Stimulated activated CD8-positive, alpha-beta memory T cell treated with anti-CD3 and anti-CD28 coated beads, Interleukin-2, amount 100 ng/mL, for 48 hours (primary cell): ENCODE data around the gene IQSEC1.

Experiments used
- DNase-seq, 2 donors: peaks; one replicate each; pipeline ENCODE4 v3.0.0-alpha.2; 2020; ENCODE audit warnings: low read depth in 2 of 2

Gene IQSEC1

GRCh38 chr3:13002398-13003124 lies 70.7 kb downstream of the IQSEC1 start:
- DNase-seq = no peak

GRCh38 chr3:12999147-13000140 lies 73.8 kb downstream of the IQSEC1 start:
- no peak for DNase-seq

- no peak for DNase-seq
These were observed 74.6 kb downstream of the IQSEC1 start for GRCh38 chr3:12998648-12999047.

GRCh38 chr3:12997387-12997786 lies 75.8 kb downstream of the IQSEC1 start:
- DNase-seq = no peak

- no peak for DNase-seq
These were observed 77.1 kb downstream of the IQSEC1 start for GRCh38 chr3:12996181-12996506.

- no peak for DNase-seq
These were observed 77.6 kb downstream of the IQSEC1 start for GRCh38 chr3:12995389-12996180.

GRCh38 chr3:12994607-12995388 lies 78.4 kb downstream of the IQSEC1 start:
- DNase-seq = peak; percentile 83 to 86

- no peak for DNase-seq
These were observed 78.9 kb downstream of the IQSEC1 start for GRCh38 chr3:12994357-12994606.

- no peak for DNase-seq
These were observed 79.5 kb downstream of the IQSEC1 start for GRCh38 chr3:12993517-12994356.

- no peak for DNase-seq
These were observed 80.4 kb downstream of the IQSEC1 start for GRCh38 chr3:12992629-12993516.

GRCh38 chr3:12991861-12992281 lies 81.4 kb downstream of the IQSEC1 start:
- no peak for DNase-seq

GRCh38 chr3:12991481-12991837 lies 81.8 kb downstream of the IQSEC1 start:
- DNase-seq = no peak

- DNase-seq = no peak
These were observed 82.3 kb downstream of the IQSEC1 start for GRCh38 chr3:12990781-12991480.

- no peak for DNase-seq
These were observed 82.9 kb downstream of the IQSEC1 start for GRCh38 chr3:12990306-12990705.

GRCh38 chr3:12988728-12989454 lies 84.3 kb downstream of the IQSEC1 start:
- no peak for DNase-seq

GRCh38 chr3:12987602-12988001 lies 85.6 kb downstream of the IQSEC1 start:
- DNase-seq = no peak

GRCh38 chr3:12986986-12987385 lies 86.2 kb downstream of the IQSEC1 start:
- DNase-seq = no peak

GRCh38 chr3:12986521-12986920 lies 86.7 kb downstream of the IQSEC1 start:
- DNase-seq = no peak
